ENCODE data around the gene SGSM1.

SGSM1 gene

DNA sequence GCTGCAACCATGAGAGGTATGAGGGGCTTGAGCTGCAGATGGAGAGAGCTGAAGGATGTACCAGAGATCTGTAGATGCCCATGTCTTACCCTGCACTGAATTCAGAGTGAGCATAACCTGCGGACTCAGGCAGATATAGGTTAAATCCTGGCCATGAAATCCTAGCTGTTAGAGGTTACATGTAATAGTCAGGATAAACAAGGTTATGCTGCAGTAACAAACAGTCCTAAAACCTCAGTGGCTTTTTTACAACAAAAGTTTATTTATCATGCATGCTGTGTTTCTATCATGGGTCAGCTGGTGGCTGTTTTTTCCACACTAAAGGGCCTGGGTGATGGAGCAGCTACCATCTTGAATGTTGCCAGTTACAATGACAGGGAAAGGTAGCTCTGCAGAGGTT lies 70.7 kb downstream of the SGSM1 start:
- WGBS = 100% methylated on average over 1 of the region's 1 CpG
- H3K9ac ChIP-seq (ENCODE audit: low read length) = no peak overlapping the region
- H4K91ac ChIP-seq (ENCODE audit: low read length) = no peak overlapping the region
- H3K36me3 ChIP-seq (ENCODE audit: control insufficient read depth in 1 of 2, insufficient read depth in 2 of 2, low read depth in 1 of 2, low read length in 2 of 2) = no peaks in the 10 kb centered on the region
- no peak overlapping the region for H3K23ac ChIP-seq (ENCODE audit: low read length in 2 of 2)
- no peaks in the 10 kb centered on the region for H3K4me1 ChIP-seq (ENCODE audit: control insufficient read depth, insufficient read depth, low read depth, low read length)
- no peak overlapping the region for H3K27ac ChIP-seq (ENCODE audit: low read length, poor library complexity, severe bottlenecking)
- DNase-seq = no peak
- H3K4me3 ChIP-seq (ENCODE audit: insufficient read depth in 1 of 2, low read depth in 1 of 2, low read length in 2 of 2) = no peak overlapping the region
- H3K4me2 ChIP-seq (ENCODE audit: low read length, poor library complexity, severe bottlenecking) = no peak overlapping the region
- no peak overlapping the region for H3K18ac ChIP-seq (ENCODE audit: low read depth in 1 of 2, low read length in 2 of 2)
- no peak overlapping the region for H3K14ac ChIP-seq (ENCODE audit: low read length in 2 of 2)
- no peaks in the 10 kb centered on the region for H3K79me1 ChIP-seq (replicated peaks; ENCODE audit: low read length, poor library complexity, severe bottlenecking)
- H2BK12ac ChIP-seq (ENCODE audit: low read length in 2 of 2) = no peak overlapping the region
- H2BK5ac ChIP-seq (ENCODE audit: low read depth, low read length, poor library complexity, severe bottlenecking) = no peak overlapping the region
- no peak overlapping the region for H3K4ac ChIP-seq (ENCODE audit: low read depth in 1 of 2, low read length in 2 of 2)
- H3K27me3 ChIP-seq (ENCODE audit: control insufficient read depth in 1 of 2, insufficient read depth in 1 of 2, low read length in 2 of 2) = peaks cover 4 to 19% of the 10 kb centered on the region in 2 experiments
- H3K9me3 ChIP-seq (ENCODE audit: control insufficient read depth, low read length) = no peaks in the 10 kb centered on the region
- H2BK15ac ChIP-seq (ENCODE audit: low read depth, poor library complexity, severe bottlenecking) = no peak overlapping the region
- no peak overlapping the region for H4K8ac ChIP-seq (ENCODE audit: low read length)
- H2AK5ac ChIP-seq (ENCODE audit: low read length, severe bottlenecking) = no peak overlapping the region
- no peak overlapping the region for H2BK120ac ChIP-seq (ENCODE audit: low read depth, low read length)
- H2AFZ ChIP-seq (ENCODE audit: low read depth, low read length) = no peak overlapping the region

DNA sequence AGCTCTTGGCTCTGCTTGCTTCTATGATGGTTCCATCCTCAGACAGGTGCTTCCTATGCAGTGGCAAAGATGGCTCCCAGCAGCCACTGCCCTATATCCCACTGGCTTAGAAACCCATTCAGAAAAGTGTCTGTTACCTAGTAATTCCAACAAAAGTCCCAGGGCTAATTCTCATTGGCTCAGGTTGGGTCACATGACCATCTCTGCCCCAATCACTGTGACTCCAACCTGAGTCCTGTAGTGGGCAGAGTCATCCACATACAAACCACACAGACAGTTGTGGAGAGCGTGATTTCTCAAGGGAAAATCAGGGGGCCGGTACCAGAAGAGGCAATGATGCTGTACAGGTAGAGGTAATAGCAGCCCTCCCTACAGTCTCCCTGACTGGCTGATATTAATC lies 73.0 kb downstream of the SGSM1 start:
- no peaks in the 10 kb centered on the region for H3K9me3 ChIP-seq (ENCODE audit: control insufficient read depth, low read length)
- no peaks in the 10 kb centered on the region for H3K36me3 ChIP-seq (ENCODE audit: control insufficient read depth in 1 of 2, insufficient read depth in 2 of 2, low read depth in 1 of 2, low read length in 2 of 2)
- WGBS = 100% methylated on average over 2 of the region's 2 CpGs
- no peak for DNase-seq
- no peaks in the 10 kb centered on the region for H3K4me1 ChIP-seq (ENCODE audit: control insufficient read depth, insufficient read depth, low read depth, low read length)
- H2BK15ac ChIP-seq (ENCODE audit: low read depth, poor library complexity, severe bottlenecking) = no peak overlapping the region
- H3K79me1 ChIP-seq (replicated peaks; ENCODE audit: low read length, poor library complexity, severe bottlenecking) = no peaks in the 10 kb centered on the region
- no peak overlapping the region for H3K27ac ChIP-seq (ENCODE audit: low read length, poor library complexity, severe bottlenecking)
- no peak overlapping the region for H3K18ac ChIP-seq (ENCODE audit: low read depth in 1 of 2, low read length in 2 of 2)
- no peak overlapping the region for H3K23ac ChIP-seq (ENCODE audit: low read length in 2 of 2)
- no peak overlapping the region for H3K4me3 ChIP-seq (ENCODE audit: insufficient read depth in 1 of 2, low read depth in 1 of 2, low read length in 2 of 2)
- H3K27me3 ChIP-seq (ENCODE audit: control insufficient read depth in 1 of 2, insufficient read depth in 1 of 2, low read length in 2 of 2) = peaks cover 4 to 17% of the 10 kb centered on the region in 2 experiments
- H4K8ac ChIP-seq (ENCODE audit: low read length) = no peak overlapping the region
- no peak overlapping the region for H2BK5ac ChIP-seq (ENCODE audit: low read depth, low read length, poor library complexity, severe bottlenecking)
- H4K91ac ChIP-seq (ENCODE audit: low read length) = no peak overlapping the region
- H2AK5ac ChIP-seq (ENCODE audit: low read length, severe bottlenecking) = no peak overlapping the region
- no peak overlapping the region for H2AFZ ChIP-seq (ENCODE audit: low read depth, low read length)
- no peak overlapping the region for H2BK120ac ChIP-seq (ENCODE audit: low read depth, low read length)
- H3K4me2 ChIP-seq (ENCODE audit: low read length, poor library complexity, severe bottlenecking) = no peak overlapping the region
- H3K9ac ChIP-seq (ENCODE audit: low read length) = no peak overlapping the region
- H3K14ac ChIP-seq (ENCODE audit: low read length in 2 of 2) = no peak overlapping the region
- no peak overlapping the region for H2BK12ac ChIP-seq (ENCODE audit: low read length in 2 of 2)
- H3K4ac ChIP-seq (ENCODE audit: low read depth in 1 of 2, low read length in 2 of 2) = no peak overlapping the region

DNA sequence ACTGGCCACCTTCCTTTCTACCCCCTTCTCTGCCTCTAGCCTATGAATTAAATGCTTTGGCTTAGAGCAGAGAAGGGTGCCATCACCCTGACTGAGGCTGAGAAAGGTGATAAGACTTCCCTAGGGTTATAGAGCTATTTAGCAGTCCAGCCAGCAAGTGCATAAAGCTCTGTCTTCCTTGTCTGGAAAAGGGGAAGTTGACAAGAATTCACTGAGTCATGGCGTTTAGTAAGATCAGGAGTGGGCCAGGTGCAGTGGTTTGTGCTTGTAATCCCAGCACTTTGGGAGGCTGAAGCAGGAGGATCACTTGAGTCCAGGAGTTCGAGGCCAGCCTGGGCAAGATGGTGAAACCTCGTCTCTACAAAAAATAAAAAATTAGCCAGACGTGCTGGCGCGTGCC lies 77.4 kb downstream of the SGSM1 start:
- Histone ChIP-seq H3K4me1 (ENCODE audit: control insufficient read depth, insufficient read depth, low read depth, low read length) (no peaks in the 10 kb centered on the region), H3K36me3 (ENCODE audit: control insufficient read depth in 1 of 2, insufficient read depth in 2 of 2, low read depth in 1 of 2, low read length in 2 of 2) (no peaks in the 10 kb centered on the region), H3K18ac (ENCODE audit: low read depth in 1 of 2, low read length in 2 of 2) (no peak overlapping the region), H3K23ac (ENCODE audit: low read length in 2 of 2) (no peak overlapping the region), H4K91ac (ENCODE audit: low read length) (no peak overlapping the region), H3K14ac (ENCODE audit: low read length in 2 of 2) (no peak overlapping the region), H3K4me2 (ENCODE audit: low read length, poor library complexity, severe bottlenecking) (no peak overlapping the region), H3K79me1 (replicated peaks; ENCODE audit: low read length, poor library complexity, severe bottlenecking) (no peaks in the 10 kb centered on the region), H3K4me3 (ENCODE audit: insufficient read depth in 1 of 2, low read depth in 1 of 2, low read length in 2 of 2) (no peak overlapping the region), H3K9ac (ENCODE audit: low read length) (no peak overlapping the region), H2BK15ac (ENCODE audit: low read depth, poor library complexity, severe bottlenecking) (no peak overlapping the region), H2AK5ac (ENCODE audit: low read length, severe bottlenecking) (no peak overlapping the region), H2BK120ac (ENCODE audit: low read depth, low read length) (no peak overlapping the region), H2BK5ac (ENCODE audit: low read depth, low read length, poor library complexity, severe bottlenecking) (no peak overlapping the region), H3K9me3 (ENCODE audit: control insufficient read depth, low read length) (no peaks in the 10 kb centered on the region), H3K27ac (ENCODE audit: low read length, poor library complexity, severe bottlenecking) (no peak overlapping the region), H3K4ac (ENCODE audit: low read depth in 1 of 2, low read length in 2 of 2) (no peak overlapping the region), H4K8ac (ENCODE audit: low read length) (no peak overlapping the region), H3K27me3 (ENCODE audit: control insufficient read depth in 1 of 2, insufficient read depth in 1 of 2, low read length in 2 of 2) (peaks cover 4 to 18% of the 10 kb centered on the region in 2 experiments), H2BK12ac (ENCODE audit: low read length in 2 of 2) (no peak overlapping the region), H2AFZ (ENCODE audit: low read depth, low read length) (no peak overlapping the region)
- 86% methylated on average over 6 of the region's 6 CpGs for WGBS
- no peak for DNase-seq

DNA sequence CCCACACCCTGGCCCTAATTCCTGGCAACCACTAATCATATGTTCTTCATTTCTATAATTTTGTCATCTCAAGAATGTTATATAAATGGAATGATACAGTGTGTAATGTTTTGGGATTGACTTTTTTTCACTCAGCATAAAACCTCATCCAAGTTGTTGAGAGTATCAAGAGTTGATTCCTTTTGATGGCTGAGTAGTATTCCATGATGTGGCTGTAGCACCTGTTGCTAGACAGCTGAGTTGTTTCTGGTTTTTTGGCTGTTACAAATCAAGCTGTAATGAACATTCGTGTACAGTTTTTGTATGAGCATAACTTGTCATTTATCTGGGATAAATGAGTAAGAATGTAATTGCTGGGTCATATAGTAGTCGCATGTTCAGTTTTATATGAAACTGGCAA lies 81.2 kb downstream of the SGSM1 start:
- Histone ChIP-seq H2BK12ac (ENCODE audit: low read length in 2 of 2) (no peak overlapping the region), H3K4me1 (ENCODE audit: control insufficient read depth, insufficient read depth, low read depth, low read length) (no peaks in the 10 kb centered on the region), H3K27ac (ENCODE audit: low read length, poor library complexity, severe bottlenecking) (no peak overlapping the region), H3K18ac (ENCODE audit: low read depth in 1 of 2, low read length in 2 of 2) (no peak overlapping the region), H2BK5ac (ENCODE audit: low read depth, low read length, poor library complexity, severe bottlenecking) (no peak overlapping the region), H2AK5ac (ENCODE audit: low read length, severe bottlenecking) (no peak overlapping the region), H3K36me3 (ENCODE audit: control insufficient read depth in 1 of 2, insufficient read depth in 2 of 2, low read depth in 1 of 2, low read length in 2 of 2) (no peaks in the 10 kb centered on the region), H4K91ac (ENCODE audit: low read length) (no peak overlapping the region), H3K4me2 (ENCODE audit: low read length, poor library complexity, severe bottlenecking) (no peak overlapping the region), H3K9me3 (ENCODE audit: control insufficient read depth, low read length) (no peaks in the 10 kb centered on the region), H2AFZ (ENCODE audit: low read depth, low read length) (no peak overlapping the region), H3K14ac (ENCODE audit: low read length in 2 of 2) (no peak overlapping the region), H4K8ac (ENCODE audit: low read length) (no peak overlapping the region), H2BK120ac (ENCODE audit: low read depth, low read length) (no peak overlapping the region), H3K79me1 (replicated peaks; ENCODE audit: low read length, poor library complexity, severe bottlenecking) (no peaks in the 10 kb centered on the region), H3K27me3 (ENCODE audit: control insufficient read depth in 1 of 2, insufficient read depth in 1 of 2, low read length in 2 of 2) (peaks cover 5 to 10% of the 10 kb centered on the region in 2 experiments), H3K23ac (ENCODE audit: low read length in 2 of 2) (no peak overlapping the region), H2BK15ac (ENCODE audit: low read depth, poor library complexity, severe bottlenecking) (no peak overlapping the region), H3K4me3 (ENCODE audit: insufficient read depth in 1 of 2, low read depth in 1 of 2, low read length in 2 of 2) (no peak overlapping the region), H3K9ac (ENCODE audit: low read length) (no peak overlapping the region), H3K4ac (ENCODE audit: low read depth in 1 of 2, low read length in 2 of 2) (no peak overlapping the region)
- WGBS = 78% methylated on average over 2 of the region's 2 CpGs
- DNase-seq = no peak

Measured in mesenchymal stem cell (in vitro differentiated cells and primary cell).